Effector memory CD8-positive, alpha-beta T cell (primary cell): ENCODE results near the gene RAI1.

Source experiments
- ATAC-seq: fragments of 150-1000 bp; cut with Tn5 transposase; replicated peaks from 2 replicates; pipeline ENCODE4 v1.10.0; 2021; ENCODE audit warnings: mild to moderate bottlenecking, moderate library complexity
- DNase-seq, 3 experiments: peaks; one replicate each; pipeline ENCODE4 v3.0.0; 2021
- H3K27ac Mint-ChIP-seq, 2 donors: one replicate each; pipeline ENCODE4 v1.8.0; 2022; ENCODE audit warnings: mild to moderate bottlenecking in 2 of 2, mixed read lengths in 2 of 2, moderate library complexity in 2 of 2
- H3K27me3 Mint-ChIP-seq, 2 donors: one replicate each; pipeline ENCODE4 v1.8.0; 2022; ENCODE audit warnings: mixed read lengths in 2 of 2
- H3K36me3 Mint-ChIP-seq: one replicate; pipeline ENCODE4 v1.8.0; 2022; ENCODE audit warnings: mild to moderate bottlenecking, moderate library complexity, mixed read lengths; ENCODE audit not compliant: insufficient read depth
- H3K4me1 Mint-ChIP-seq, 2 donors: one replicate each; pipeline ENCODE4 v1.8.0; 2022; ENCODE audit warnings: low read depth in 2 of 2, mixed read lengths in 2 of 2
- H3K4me3 Mint-ChIP-seq, 2 donors: one replicate each; pipeline ENCODE4 v1.8.0; 2022; ENCODE audit warnings: mild to moderate bottlenecking in 2 of 2, mixed read lengths in 2 of 2, moderate library complexity in 2 of 2
- H3K9me3 Mint-ChIP-seq, 2 donors: one replicate each; pipeline ENCODE4 v1.8.0; 2022; ENCODE audit warnings: mixed read lengths in 2 of 2

Gene RAI1

GRCh38 chr17:17745476-17746455 lies 64.5 kb downstream of the RAI1 start:
- Mint-ChIP-seq H3K36me3 (peaks cover 6% of the 10 kb centered on the region), H3K4me3 (no peak overlapping the region), H3K4me1 (peaks cover 24 to 30% of the 10 kb centered on the region in 2 donors), H3K9me3 (no peaks in the 10 kb centered on the region), H3K27me3 (no peaks in the 10 kb centered on the region), H3K27ac (no peak overlapping the region)
- ATAC-seq (no peak), DNase-seq (no peak)

GRCh38 chr17:17748179-17748578 lies 66.9 kb downstream of the RAI1 start:
- Mint-ChIP-seq H3K4me1 (peaks cover 38 to 45% of the 10 kb centered on the region in 2 donors), H3K27me3 (no peaks in the 10 kb centered on the region), H3K9me3 (no peaks in the 10 kb centered on the region), H3K27ac (peak overlapping the region; percentile 57 to 74), H3K36me3 (peaks cover 15% of the 10 kb centered on the region), H3K4me3 (no peak overlapping the region)
- ATAC-seq (no peak), DNase-seq (no peak)

GRCh38 chr17:17748604-17749003 lies 67.3 kb downstream of the RAI1 start:
- ATAC-seq (no peak), DNase-seq (no peak)
- Mint-ChIP-seq H3K36me3 (peaks cover 15% of the 10 kb centered on the region), H3K27ac (peak overlapping the region; percentile 74 to 95), H3K9me3 (no peaks in the 10 kb centered on the region), H3K4me1 (peaks cover 38 to 46% of the 10 kb centered on the region in 2 donors), H3K27me3 (no peaks in the 10 kb centered on the region), H3K4me3 (no peak overlapping the region)

GRCh38 chr17:17749025-17749772 lies 67.9 kb downstream of the RAI1 start:
- DNase-seq = no peak
- H3K4me1 Mint-ChIP-seq = peaks cover 38 to 46% of the 10 kb centered on the region in 2 donors
- no peaks in the 10 kb centered on the region for H3K9me3 Mint-ChIP-seq
- H3K27ac Mint-ChIP-seq = peak overlapping the region; percentile 94 to 95
- no peaks in the 10 kb centered on the region for H3K27me3 Mint-ChIP-seq
- peak overlapping the region; percentile 43 to 77 for H3K4me3 Mint-ChIP-seq
- peaks cover 17% of the 10 kb centered on the region for H3K36me3 Mint-ChIP-seq
- ATAC-seq = no peak

GRCh38 chr17:17749921-17750320 lies 68.7 kb downstream of the RAI1 start:
- Mint-ChIP-seq H3K27me3 (no peaks in the 10 kb centered on the region), H3K4me3 (peak overlapping the region; percentile 43 to 77), H3K9me3 (no peaks in the 10 kb centered on the region), H3K36me3 (peaks cover 19% of the 10 kb centered on the region), H3K27ac (peak overlapping the region; percentile 94 to 95), H3K4me1 (peaks cover 38 to 44% of the 10 kb centered on the region in 2 donors)
- ATAC-seq = peak; percentile 11
- peak; percentile 43 to 51 (median 45) for DNase-seq

GRCh38 chr17:17750881-17751280 lies 69.6 kb downstream of the RAI1 start:
- DNase-seq = peak; percentile 42 to 49 (median 48)
- Mint-ChIP-seq H3K4me3 (peak overlapping the region; percentile 77 to 93), H3K36me3 (peaks cover 19% of the 10 kb centered on the region), H3K4me1 (peaks cover 42 to 43% of the 10 kb centered on the region in 2 donors), H3K9me3 (no peaks in the 10 kb centered on the region), H3K27me3 (no peaks in the 10 kb centered on the region), H3K27ac (peak overlapping the region; percentile 95 to 99)
- ATAC-seq = peak; percentile 17

GRCh38 chr17:17751489-17752088 lies 70.3 kb downstream of the RAI1 start:
- DNase-seq = no peak
- no peaks in the 10 kb centered on the region for H3K9me3 Mint-ChIP-seq
- H3K27me3 Mint-ChIP-seq = no peaks in the 10 kb centered on the region
- H3K27ac Mint-ChIP-seq = peak overlapping the region; percentile 95 to 99
- peak overlapping the region; percentile 77 to 93 for H3K4me3 Mint-ChIP-seq
- H3K4me1 Mint-ChIP-seq = peaks cover 44 to 46% of the 10 kb centered on the region in 2 donors
- peak; percentile 48 for ATAC-seq
- peaks cover 19% of the 10 kb centered on the region for H3K36me3 Mint-ChIP-seq

GRCh38 chr17:17752089-17752820 lies 71.0 kb downstream of the RAI1 start:
- Mint-ChIP-seq H3K9me3 (no peaks in the 10 kb centered on the region), H3K27me3 (no peaks in the 10 kb centered on the region), H3K4me1 (peaks cover 44 to 51% of the 10 kb centered on the region in 2 donors), H3K36me3 (peaks cover 19% of the 10 kb centered on the region), H3K27ac (peak overlapping the region; percentile 95 to 99), H3K4me3 (peak overlapping the region; percentile 77 to 93)
- peak; percentile 93 to 97 (median 95) for DNase-seq
- peak; percentile 88 for ATAC-seq

GRCh38 chr17:17752821-17753321 lies 71.6 kb downstream of the RAI1 start:
- DNase-seq (peak in 1 of 3 experiments; percentile 19), ATAC-seq (no peak)
- peak overlapping the region; percentile 77 to 93 for H3K4me3 Mint-ChIP-seq
- no peaks in the 10 kb centered on the region for H3K27me3 Mint-ChIP-seq
- peaks cover 19% of the 10 kb centered on the region for H3K36me3 Mint-ChIP-seq
- peak overlapping the region; percentile 95 to 99 for H3K27ac Mint-ChIP-seq
- H3K4me1 Mint-ChIP-seq = peaks cover 48 to 57% of the 10 kb centered on the region in 2 donors
- H3K9me3 Mint-ChIP-seq = no peaks in the 10 kb centered on the region

GRCh38 chr17:17754719-17755686 lies 73.7 kb downstream of the RAI1 start:
- Mint-ChIP-seq H3K36me3 (peaks cover 18% of the 10 kb centered on the region), H3K27ac (no peak overlapping the region), H3K9me3 (no peaks in the 10 kb centered on the region), H3K27me3 (no peaks in the 10 kb centered on the region), H3K4me3 (no peak overlapping the region), H3K4me1 (peaks cover 44 to 47% of the 10 kb centered on the region in 2 donors)
- ATAC-seq = no peak
- no peak for DNase-seq

- Mint-ChIP-seq H3K27ac (no peak overlapping the region), H3K36me3 (peaks cover 13% of the 10 kb centered on the region), H3K27me3 (no peaks in the 10 kb centered on the region), H3K4me3 (no peak overlapping the region), H3K4me1 (peaks cover 40 to 42% of the 10 kb centered on the region in 2 donors), H3K9me3 (no peaks in the 10 kb centered on the region)
- DNase-seq = no peak
- ATAC-seq = no peak
These were observed 74.5 kb downstream of the RAI1 start for GRCh38 chr17:17755715-17756114.

GRCh38 chr17:17757391-17757791 lies 76.1 kb downstream of the RAI1 start:
- H3K27me3 Mint-ChIP-seq = no peaks in the 10 kb centered on the region
- H3K4me1 Mint-ChIP-seq = peaks cover 29 to 30% of the 10 kb centered on the region in 2 donors
- peaks cover 5% of the 10 kb centered on the region for H3K36me3 Mint-ChIP-seq
- H3K9me3 Mint-ChIP-seq = no peaks in the 10 kb centered on the region
- H3K4me3 Mint-ChIP-seq = peak overlapping the region; percentile 23 to 41
- peak overlapping the region; percentile 44 to 58 for H3K27ac Mint-ChIP-seq
- ATAC-seq (peak; percentile 60), DNase-seq (no peak)
